ENCODE measurements around the gene PCBP3. TPM values are rescaled to one million over a fixed set of nuclear protein-coding genes. Genes with fewer than 3 reads are reported as not detected.

PCBP3 gene
- total and polyA plus RNA-seq, 2 of the 8 experiments (the other 6 are each of a cell fraction or from before 2014, with no cell fraction given), result 3.5 to 6.3 TPM

DNA sequence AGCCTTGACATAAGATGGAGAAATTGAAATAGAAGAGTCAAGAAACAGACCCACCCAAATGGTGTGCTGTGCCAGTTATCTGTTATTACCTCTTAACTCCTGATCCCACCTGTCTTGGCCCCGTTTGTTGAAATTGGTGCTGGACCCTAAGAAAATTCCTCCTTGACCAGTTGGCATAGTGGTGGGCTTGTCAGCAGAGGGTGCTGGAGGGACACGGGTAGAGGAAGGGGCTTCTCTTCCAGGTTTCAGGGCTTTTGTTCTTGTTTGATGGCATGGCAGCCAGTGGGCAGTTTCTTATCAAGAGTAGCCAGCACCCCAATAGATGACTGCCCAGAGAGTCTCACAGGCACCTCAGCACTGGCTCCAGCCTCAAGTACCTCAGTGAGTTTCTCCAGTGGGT, 51.6 kb downstream of the PCBP3 start:
- H3K18ac ChIP-seq (ENCODE audit: extremely low read depth, low read length), result no peak overlapping the region
- ChIA-PET CTCF (ENCODE audit: partially characterized antibody) (interaction anchor here (0.7 to 1.0 kb wide), 3 partner anchors 17 to 126 kb away, joined by 3 to 4 read pairs (median 3); no protein-coding TSS in a partner anchor), POLR2A (ENCODE audit: partially characterized antibody) (no interaction called here)
- H3K4ac ChIP-seq (replicated peaks; ENCODE audit: insufficient read length, low read depth, low read length), result no peak overlapping the region
- no peak overlapping the region for H3K4me3 ChIP-seq (ENCODE audit: extremely low read depth in 1 of 4, insufficient read depth in 2 of 4, low read depth in 3 of 4, low read length in 4 of 4)
- H3K27ac ChIP-seq (ENCODE audit: low read depth, low read length), result no peak overlapping the region
- DNase-seq (ENCODE audit: low read depth in 1 of 2, low spot score in 2 of 2), result peak in 1 of 2 experiments; percentile 3
- no peak overlapping the region for H2BK20ac ChIP-seq (ENCODE audit: low read length)
- H2BK15ac ChIP-seq (ENCODE audit: low read length), result no peak overlapping the region
- FAIRE-seq, result peak; percentile 39
- H3K27me3 ChIP-seq (replicated peaks in 1 of 4; ENCODE audit: control insufficient read depth in 3 of 4, extremely low read depth in 1 of 4, insufficient read depth in 3 of 4, low read length in 3 of 4), result no peaks in the 10 kb centered on the region
- no peak overlapping the region for H3K9ac ChIP-seq (replicated peaks in 1 of 4; ENCODE audit: extremely low read depth in 1 of 4, low read depth in 3 of 4, low read length in 3 of 4)
- H3K4me1 ChIP-seq (replicated peaks in 1 of 4; ENCODE audit: control insufficient read depth in 3 of 4, insufficient read depth in 4 of 4, low read length in 3 of 4), result no peaks in the 10 kb centered on the region
- H3K4me2 ChIP-seq (ENCODE audit: insufficient read depth in 1 of 2, low read depth in 2 of 2, low read length in 2 of 2), result no peak overlapping the region
- H4K5ac ChIP-seq (ENCODE audit: insufficient read length, low read depth, low read length), result no peak overlapping the region
- no peak overlapping the region for H3K23ac ChIP-seq (ENCODE audit: insufficient read length)
- no peak overlapping the region for H2BK120ac ChIP-seq (replicated peaks; ENCODE audit: low read depth, low read length)
- H4K8ac ChIP-seq (ENCODE audit: extremely low read depth, insufficient read depth, low read length), result no peak overlapping the region
- H4K91ac ChIP-seq (replicated peaks; ENCODE audit: insufficient read length, low read length), result no peak overlapping the region
- no peaks in the 10 kb centered on the region for H3K36me3 ChIP-seq (ENCODE audit: control insufficient read depth in 2 of 4, insufficient read depth in 4 of 4, low read length in 3 of 4)
- no peaks in the 10 kb centered on the region for H4K20me1 ChIP-seq (replicated peaks in 1 of 2; ENCODE audit: control insufficient read depth in 1 of 2, insufficient read depth in 2 of 2, low read length in 2 of 2)
- no peak overlapping the region for H2BK5ac ChIP-seq (ENCODE audit: low read depth, low read length)
- no peak overlapping the region for H3K56ac ChIP-seq (replicated peaks; ENCODE audit: insufficient read length, low read depth, low read length)
- H3K14ac ChIP-seq (ENCODE audit: insufficient read length), result no peak overlapping the region
- H3K23me2 ChIP-seq (ENCODE audit: low read depth, low read length), result no peaks in the 10 kb centered on the region
- H3K79me1 ChIP-seq (ENCODE audit: low read depth, low read length), result no peaks in the 10 kb centered on the region; the same call in 1 of the 2 replicates
- no peak overlapping the region for H2BK12ac ChIP-seq (ENCODE audit: low read depth, low read length)
- no peaks in the 10 kb centered on the region; a peak in 1 of 4 replicates for H3K9me3 ChIP-seq (ENCODE audit: insufficient read depth in 2 of 2, low read depth in 1 of 2, low read length in 1 of 2)
- no peaks in the 10 kb centered on the region for H3K79me2 ChIP-seq (ENCODE audit: control insufficient read depth in 1 of 2, insufficient read depth in 2 of 2, low read length in 2 of 2)
- H2AK5ac ChIP-seq (ENCODE audit: low read depth, low read length), result no peak overlapping the region
- WGBS, 2 experiments (ENCODE audit: extremely low coverage in 1 of 2, insufficient coverage in 1 of 2, insufficient read length in 1 of 2, insufficient replicate concordance in 2 of 2, low coverage in 1 of 2, low lambda C conversion rate in 2 of 2, missing lambda C conversion rate in 1 of 2), result 54% methylated on average over 2 of the region's 2 CpGs; no CpG with 5 or more reads in 1 of the 2 experiments
- no peak overlapping the region for H2AFZ ChIP-seq (ENCODE audit: low read length)
- TF ChIP-seq CREB1 (IDR thresholded peaks at IDR 0.05), result no peak
- TF ChIP-seq BACH1 (IDR thresholded peaks at IDR 0.05; ENCODE audit: low read length), result no peak
- peak; percentile 85 to 92 for TF ChIP-seq RAD21 (IDR thresholded peaks at IDR 0.05 in 1 of 2, conservative IDR thresholded peaks at IDR 0.05 in 1 of 2; ENCODE audit: low read depth in 2 of 2, low read length in 2 of 2)
- TF ChIP-seq, protein P1, sequence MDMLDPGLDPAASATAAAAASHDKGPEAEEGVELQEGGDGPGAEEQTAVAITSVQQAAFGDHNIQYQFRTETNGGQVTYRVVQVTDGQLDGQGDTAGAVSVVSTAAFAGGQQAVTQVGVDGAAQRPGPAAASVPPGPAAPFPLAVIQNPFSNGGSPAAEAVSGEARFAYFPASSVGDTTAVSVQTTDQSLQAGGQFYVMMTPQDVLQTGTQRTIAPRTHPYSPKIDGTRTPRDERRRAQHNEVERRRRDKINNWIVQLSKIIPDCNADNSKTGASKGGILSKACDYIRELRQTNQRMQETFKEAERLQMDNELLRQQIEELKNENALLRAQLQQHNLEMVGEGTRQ (IDR thresholded peaks at IDR 0.05; ENCODE audit: low read length), result no peak
- no peak for TF ChIP-seq CHD1 (IDR thresholded peaks at IDR 0.05; ENCODE audit: low read depth, low read length)
- no peak for TF ChIP-seq KDM5A (IDR thresholded peaks at IDR 0.05; ENCODE audit: low read length)
- TF ChIP-seq, protein P2, sequence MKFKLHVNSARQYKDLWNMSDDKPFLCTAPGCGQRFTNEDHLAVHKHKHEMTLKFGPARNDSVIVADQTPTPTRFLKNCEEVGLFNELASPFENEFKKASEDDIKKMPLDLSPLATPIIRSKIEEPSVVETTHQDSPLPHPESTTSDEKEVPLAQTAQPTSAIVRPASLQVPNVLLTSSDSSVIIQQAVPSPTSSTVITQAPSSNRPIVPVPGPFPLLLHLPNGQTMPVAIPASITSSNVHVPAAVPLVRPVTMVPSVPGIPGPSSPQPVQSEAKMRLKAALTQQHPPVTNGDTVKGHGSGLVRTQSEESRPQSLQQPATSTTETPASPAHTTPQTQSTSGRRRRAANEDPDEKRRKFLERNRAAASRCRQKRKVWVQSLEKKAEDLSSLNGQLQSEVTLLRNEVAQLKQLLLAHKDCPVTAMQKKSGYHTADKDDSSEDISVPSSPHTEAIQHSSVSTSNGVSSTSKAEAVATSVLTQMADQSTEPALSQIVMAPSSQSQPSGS (IDR thresholded peaks at IDR 0.05; ENCODE audit: low read length), result no peak
- no peak for TF ChIP-seq RXRA (IDR thresholded peaks at IDR 0.05; ENCODE audit: insufficient read depth, low read depth, low read length)
